Coronary artery (tissue), 2 donors: Measurements from ENCODE around the gene AR.

Experiments used
- DNase-seq: peaks from one replicate; pipeline ENCODE4 v3.0.0-alpha.2; 2017; ENCODE audit warnings: low spot score
- H3K27ac ChIP-seq, 2 donors: fragments of 200-600 bp; sonication (generic); one replicate each; pipeline ENCODE4 v1.5.1; 2016 to 2019
- H3K4me3 ChIP-seq: fragments of 200-600 bp; sonication (generic); 2 replicates; pipeline ENCODE4 v1.5.1; 2016; ENCODE audit warnings: mild to moderate bottlenecking, moderate library complexity
- TF ChIP-seq, protein P1 (sequence below): fragments of 200-600 bp; sonication (generic); IDR thresholded peaks from one replicate; pipeline ENCODE4 v1.5.1; 2019; ENCODE audit warnings: antibody characterized with exemption

The AR gene

DNA sequence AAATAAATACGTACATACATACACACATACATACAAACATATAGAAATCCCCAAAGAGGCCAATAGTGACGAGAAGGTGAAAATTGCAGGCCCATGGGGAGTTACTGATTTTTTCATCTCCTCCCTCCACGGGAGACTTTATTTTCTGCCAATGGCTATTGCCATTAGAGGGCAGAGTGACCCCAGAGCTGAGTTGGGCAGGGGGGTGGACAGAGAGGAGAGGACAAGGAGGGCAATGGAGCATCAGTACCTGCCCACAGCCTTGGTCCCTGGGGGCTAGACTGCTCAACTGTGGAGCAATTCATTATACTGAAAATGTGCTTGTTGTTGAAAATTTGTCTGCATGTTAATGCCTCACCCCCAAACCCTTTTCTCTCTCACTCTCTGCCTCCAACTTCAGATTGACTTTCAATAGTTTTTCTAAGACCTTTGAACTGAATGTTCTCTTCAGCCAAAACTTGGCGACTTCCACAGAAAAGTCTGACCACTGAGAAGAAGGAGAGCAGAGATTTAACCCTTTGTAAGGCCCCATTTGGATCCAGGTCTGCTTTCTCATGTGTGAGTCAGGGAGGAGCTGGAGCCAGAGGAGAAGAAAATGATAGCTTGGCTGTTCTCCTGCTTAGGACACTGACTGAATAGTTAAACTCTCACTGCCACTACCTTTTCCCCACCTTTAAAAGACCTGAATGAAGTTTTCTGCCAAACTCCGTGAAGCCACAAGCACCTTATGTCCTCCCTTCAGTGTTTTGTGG lies 180.7 kb downstream of the AR start:
- TF ChIP-seq, protein P1, sequence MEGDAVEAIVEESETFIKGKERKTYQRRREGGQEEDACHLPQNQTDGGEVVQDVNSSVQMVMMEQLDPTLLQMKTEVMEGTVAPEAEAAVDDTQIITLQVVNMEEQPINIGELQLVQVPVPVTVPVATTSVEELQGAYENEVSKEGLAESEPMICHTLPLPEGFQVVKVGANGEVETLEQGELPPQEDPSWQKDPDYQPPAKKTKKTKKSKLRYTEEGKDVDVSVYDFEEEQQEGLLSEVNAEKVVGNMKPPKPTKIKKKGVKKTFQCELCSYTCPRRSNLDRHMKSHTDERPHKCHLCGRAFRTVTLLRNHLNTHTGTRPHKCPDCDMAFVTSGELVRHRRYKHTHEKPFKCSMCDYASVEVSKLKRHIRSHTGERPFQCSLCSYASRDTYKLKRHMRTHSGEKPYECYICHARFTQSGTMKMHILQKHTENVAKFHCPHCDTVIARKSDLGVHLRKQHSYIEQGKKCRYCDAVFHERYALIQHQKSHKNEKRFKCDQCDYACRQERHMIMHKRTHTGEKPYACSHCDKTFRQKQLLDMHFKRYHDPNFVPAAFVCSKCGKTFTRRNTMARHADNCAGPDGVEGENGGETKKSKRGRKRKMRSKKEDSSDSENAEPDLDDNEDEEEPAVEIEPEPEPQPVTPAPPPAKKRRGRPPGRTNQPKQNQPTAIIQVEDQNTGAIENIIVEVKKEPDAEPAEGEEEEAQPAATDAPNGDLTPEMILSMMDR = no peak
- no peak for DNase-seq
- Histone ChIP-seq H3K27ac (no peak overlapping the region), H3K4me3 (no peak overlapping the region)

GRCh38 chrX:67725471-67725870 lies 181.7 kb downstream of the AR start:
- no peak for DNase-seq
- no peak overlapping the region for H3K4me3 ChIP-seq
- H3K27ac ChIP-seq = no peak overlapping the region
- TF ChIP-seq, protein P1 = no peak

- H3K27ac ChIP-seq = no peak overlapping the region
- TF ChIP-seq, protein P1 = no peak
- no peak for DNase-seq
- H3K4me3 ChIP-seq = no peak overlapping the region
These were observed 182.2 kb downstream of the AR start for GRCh38 chrX:67726018-67726417.

- H3K4me3 ChIP-seq = no peak overlapping the region
- no peak for DNase-seq
- no peak overlapping the region for H3K27ac ChIP-seq
- TF ChIP-seq, protein P1 = no peak
These were observed 183.8 kb downstream of the AR start for GRCh38 chrX:67727576-67727975.

DNA sequence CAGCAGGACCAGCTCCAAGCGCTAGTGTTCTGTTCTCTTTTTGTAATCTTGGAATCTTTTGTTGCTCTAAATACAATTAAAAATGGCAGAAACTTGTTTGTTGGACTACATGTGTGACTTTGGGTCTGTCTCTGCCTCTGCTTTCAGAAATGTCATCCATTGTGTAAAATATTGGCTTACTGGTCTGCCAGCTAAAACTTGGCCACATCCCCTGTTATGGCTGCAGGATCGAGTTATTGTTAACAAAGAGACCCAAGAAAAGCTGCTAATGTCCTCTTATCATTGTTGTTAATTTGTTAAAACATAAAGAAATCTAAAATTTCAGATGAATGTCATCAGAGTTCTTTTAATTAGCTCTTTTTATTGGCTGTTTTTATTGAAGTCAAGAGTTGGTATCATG lies 186.5 kb downstream of the AR start:
- Histone ChIP-seq H3K27ac (no peak overlapping the region), H3K4me3 (no peak overlapping the region)
- TF ChIP-seq, protein P1 = no peak
- DNase-seq = no peak

GRCh38 chrX:67731061-67731460 lies 187.2 kb downstream of the AR start:
- no peak overlapping the region for H3K4me3 ChIP-seq
- no peak overlapping the region for H3K27ac ChIP-seq
- DNase-seq = no peak
- TF ChIP-seq, protein P1 = no peak

- Histone ChIP-seq H3K4me3 (no peak overlapping the region), H3K27ac (no peak overlapping the region)
- TF ChIP-seq, protein P1 = no peak
- DNase-seq = no peak
These were observed 189.0 kb downstream of the AR start for GRCh38 chrX:67732864-67733263.
